ENCODE results near the gene ACSS3. TPM values are rescaled to one million over a fixed set of nuclear protein-coding genes. Genes with fewer than 3 reads are reported as not detected.

Gene ACSS3
- total and polyA plus RNA-seq, 2 donors (not counting 3 experiments of a cell fraction or from before 2014, with no cell fraction given), result 0.12 to 0.86 TPM

DNA sequence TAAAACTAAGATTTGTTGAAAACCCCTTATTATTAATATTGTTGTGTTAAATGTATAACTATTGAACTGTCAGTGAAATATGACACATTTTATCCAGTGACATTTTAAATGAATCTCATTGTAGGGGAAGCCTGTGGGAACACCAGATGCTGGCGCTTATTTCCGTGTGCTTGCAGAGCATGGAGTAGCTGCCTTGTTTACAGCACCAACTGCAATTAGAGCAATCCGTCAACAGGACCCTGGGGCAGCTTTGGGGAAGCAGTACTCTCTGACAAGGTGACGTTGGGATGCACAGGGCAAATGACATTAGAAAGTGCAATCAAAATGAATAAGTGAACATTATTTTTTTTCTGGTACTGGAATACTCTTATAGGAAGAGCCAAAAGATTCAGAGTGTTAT lies 96.8 kb downstream of the ACSS3 start:
- Histone ChIP-seq H3K27me3 (ENCODE audit: control insufficient read depth in 2 of 2, insufficient read depth in 2 of 2, low read length in 2 of 2) (no peaks in the 10 kb centered on the region), H3K4me3 (replicated peaks in 1 of 3; ENCODE audit: insufficient read depth in 1 of 3, low read depth in 1 of 3, low read length in 3 of 3) (no peak overlapping the region), H4K20me1 (replicated peaks; ENCODE audit: control insufficient read depth, extremely low read depth, insufficient read depth, low read length) (no peaks in the 10 kb centered on the region), H2AFZ (ENCODE audit: low read depth, low read length) (no peak overlapping the region), H3K4me1 (ENCODE audit: control insufficient read depth, extremely low read depth, insufficient read depth, low read length) (no peaks in the 10 kb centered on the region), H3K4me2 (ENCODE audit: insufficient read depth, low read length) (no peak overlapping the region), H3K27ac (ENCODE audit: insufficient read depth, low read depth, low read length) (no peak overlapping the region), H3K36me3 (ENCODE audit: control insufficient read depth in 2 of 2, extremely low read depth in 1 of 2, insufficient read depth in 2 of 2, low read length in 2 of 2) (no peaks in the 10 kb centered on the region), H3K9ac (replicated peaks; ENCODE audit: extremely low read depth, insufficient read depth, low read length) (no peak overlapping the region), H3K9me1 (replicated peaks; ENCODE audit: control insufficient read depth, extremely low read depth, insufficient read depth, low read length) (no peaks in the 10 kb centered on the region), H3K79me2 (ENCODE audit: control insufficient read depth, insufficient read depth, low read length) (no peaks in the 10 kb centered on the region), H3K9me3 (replicated peaks; ENCODE audit: control insufficient read depth, insufficient read depth, low read length) (no peaks in the 10 kb centered on the region)
- BruUV-seq (replicated peaks), result no TSS peak
- TF ChIP-seq JUN (IDR thresholded peaks at IDR 0.05; ENCODE audit: borderline replicate concordance, insufficient read depth, insufficient read length, low read depth), result no peak
- no peak for TF ChIP-seq POLR2AphosphoS5 (IDR thresholded peaks at IDR 0.05; ENCODE audit: insufficient read depth, low read depth, low read length)
- TF ChIP-seq MYC (IDR thresholded peaks at IDR 0.05; ENCODE audit: low read depth, low read length), result no peak
- TF ChIP-seq CTCF (IDR thresholded peaks at IDR 0.05; ENCODE audit: extremely low read depth in 1 of 2, insufficient read depth in 1 of 2, low read depth in 1 of 2, low read length in 2 of 2), result no peak
- no peak for TF ChIP-seq MAX (IDR thresholded peaks at IDR 0.05; ENCODE audit: insufficient read depth, insufficient read length)
- no peak for TF ChIP-seq GATA2 (IDR thresholded peaks at IDR 0.05; ENCODE audit: insufficient read depth, insufficient read length, low read depth, low read length)
- no peak for TF ChIP-seq FOS (IDR thresholded peaks at IDR 0.05; ENCODE audit: borderline replicate concordance, insufficient read depth, low read length)
- no peak for TF ChIP-seq POLR2A (IDR thresholded peaks at IDR 0.05; ENCODE audit: low read depth, low read length)
- no peak for TF ChIP-seq EZH2 (IDR thresholded peaks at IDR 0.05; ENCODE audit: borderline replicate concordance, low read depth, low read length, severe bottlenecking)
- FAIRE-seq, result no peak
- intact Hi-C loops (cut with micrococcal nuclease), result no loop called here
- ChIA-PET POLR2A (no interaction called here), CTCF (no interaction called here)
- dilution Hi-C loops (cut with MboI; ENCODE audit: extremely low pct_ligation_motif_present, low sequenced_read_pairs), result no loop called here
- DNase-seq (ENCODE audit: low read depth, low spot score), result no peak

Data from endothelial cell of umbilical vein (primary cell).